ELF-1 (cell line): ENCODE results near the gene GPRIN1.

Source experiments
- DNase-seq: peaks from one replicate; pipeline ENCODE4 v3.0.0-alpha.2; 2016; ENCODE audit warnings: low read depth, low spot score

Gene GPRIN1

DNA sequence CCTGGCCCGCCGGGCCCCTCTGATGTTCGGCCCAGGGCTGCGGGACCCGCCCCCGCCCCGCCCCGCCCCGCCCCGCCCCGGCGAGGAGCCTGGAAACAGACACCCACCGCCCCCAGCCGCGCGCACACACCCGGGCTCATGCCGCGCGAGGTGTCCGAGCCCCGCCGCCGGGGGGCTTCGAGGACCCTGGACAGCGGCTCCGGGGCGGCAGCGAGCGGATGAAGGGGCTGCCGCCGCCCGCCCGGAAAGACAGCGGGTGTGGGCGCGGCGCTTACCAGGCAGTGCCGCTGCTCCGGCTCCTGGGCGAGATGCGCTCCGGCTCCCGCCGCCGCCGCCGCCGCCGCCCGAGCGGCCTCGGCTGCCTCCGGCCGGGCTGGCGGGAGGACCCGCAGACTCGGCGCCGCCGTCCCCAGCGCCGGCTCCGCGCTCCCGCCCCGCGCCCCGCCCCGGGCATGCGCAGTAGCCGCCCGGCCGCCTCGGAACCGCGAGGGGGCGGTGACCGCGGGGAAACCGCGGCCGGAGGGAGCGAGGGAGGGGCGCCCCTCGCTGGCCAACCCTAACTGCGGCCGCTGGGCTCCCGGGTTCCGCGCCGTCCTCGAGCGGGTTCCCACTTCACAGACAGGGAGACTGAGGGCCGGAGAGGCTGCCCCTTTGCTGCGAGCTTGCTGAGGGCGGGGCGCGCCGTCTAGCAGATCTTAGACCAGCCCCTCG is at the start of gene GPRIN1:
Gene GPRIN1, minus strand, starts transcription at position 433 of the 711 bp plus-strand sequence. CDS start 10,322 bp downstream, outside the sequence.
- DNase-seq, result peak; percentile 83

GRCh38 chr5:176659512-176659839 is 49.5 kb upstream of the GPRIN1 start:
- no peak for DNase-seq

DNA sequence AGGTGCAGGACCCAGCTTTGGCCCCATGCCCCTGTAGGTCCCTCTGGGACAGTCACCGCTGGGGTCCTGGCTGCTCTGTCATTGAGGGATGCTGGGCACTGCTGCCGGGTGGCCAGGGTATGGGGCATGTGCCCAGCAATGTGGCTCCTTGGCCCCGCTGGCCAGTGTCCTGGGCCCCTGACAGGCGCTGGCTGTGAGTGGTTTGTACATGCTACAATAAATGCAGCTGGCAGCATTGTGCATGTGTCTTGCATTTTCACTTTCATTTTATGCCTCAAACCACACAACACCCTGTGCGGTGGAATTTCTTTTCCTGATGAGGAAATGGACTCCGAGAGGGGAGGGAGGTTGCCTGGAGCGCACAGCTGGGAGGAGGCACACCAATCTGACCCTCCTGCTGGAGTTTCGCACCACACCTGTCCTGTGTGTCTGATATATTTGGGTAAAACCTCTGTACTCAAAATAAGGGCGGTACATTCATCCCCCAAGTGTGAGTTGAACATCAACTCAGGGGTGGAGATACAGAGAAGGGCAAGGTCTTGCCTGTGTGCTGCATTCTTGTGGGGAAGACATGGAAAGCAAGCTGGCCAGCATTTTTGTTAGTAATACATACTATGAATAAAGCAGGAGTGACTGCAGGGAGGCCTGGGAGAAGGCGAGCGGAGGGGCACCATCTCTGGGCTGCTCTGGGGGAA is 49.0 kb upstream of the GPRIN1 start:
- no peak for DNase-seq

- peak; percentile 82 for DNase-seq
Observed at GRCh38 chr5:176658007-176658599, 48.1 kb upstream of the GPRIN1 start.

GRCh38 chr5:176656467-176656990 is 46.6 kb upstream of the GPRIN1 start:
- no peak for DNase-seq

GRCh38 chr5:176654856-176655255 is 44.9 kb upstream of the GPRIN1 start:
- DNase-seq, result no peak

- no peak for DNase-seq
Observed at GRCh38 chr5:176653401-176654385, 43.7 kb upstream of the GPRIN1 start.

DNA sequence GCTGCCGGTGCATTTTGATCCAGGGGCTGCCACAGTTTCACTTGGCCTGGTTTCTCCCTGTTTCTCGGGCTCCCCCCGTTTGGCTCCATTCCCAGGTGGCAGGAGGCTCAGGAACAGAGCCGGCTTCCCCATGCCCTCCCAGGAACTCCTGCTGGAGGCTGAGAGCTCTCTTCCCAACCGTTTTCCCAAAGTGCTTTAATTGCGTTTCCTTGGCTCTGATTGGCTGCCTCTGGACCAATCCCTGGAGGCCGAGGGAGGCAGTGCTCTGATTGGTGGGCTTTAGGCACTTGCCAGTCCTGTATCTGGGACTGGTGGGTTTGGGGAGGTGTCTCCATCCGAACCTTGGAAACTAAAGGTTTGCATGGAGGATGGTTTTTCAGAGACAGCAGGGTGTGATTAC is 42.2 kb upstream of the GPRIN1 start:
- peak; percentile 55 for DNase-seq

DNA sequence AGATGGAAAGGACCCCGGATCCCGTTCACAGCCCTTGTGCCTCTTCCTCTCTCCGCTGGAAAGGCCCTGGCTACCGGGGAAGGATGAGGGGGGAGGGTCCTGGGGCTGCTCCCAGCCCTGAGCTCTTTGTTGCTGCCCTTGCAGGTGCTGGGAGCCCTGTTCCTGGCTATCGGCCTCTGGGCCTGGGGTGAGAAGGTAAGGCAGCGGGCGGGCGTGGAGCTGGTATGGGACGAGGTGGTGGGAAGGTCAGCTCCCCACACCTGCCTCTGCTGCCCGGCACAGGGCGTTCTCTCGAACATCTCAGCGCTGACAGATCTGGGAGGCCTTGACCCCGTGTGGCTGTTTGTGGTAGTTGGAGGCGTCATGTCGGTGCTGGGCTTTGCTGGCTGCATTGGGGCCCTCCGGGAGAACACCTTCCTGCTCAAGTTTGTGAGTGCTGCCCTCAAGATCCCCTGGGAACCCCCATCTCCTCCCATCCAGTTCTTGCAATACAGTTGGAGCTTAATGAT is 41.6 kb upstream of the GPRIN1 start:
- DNase-seq, result no peak

DNA sequence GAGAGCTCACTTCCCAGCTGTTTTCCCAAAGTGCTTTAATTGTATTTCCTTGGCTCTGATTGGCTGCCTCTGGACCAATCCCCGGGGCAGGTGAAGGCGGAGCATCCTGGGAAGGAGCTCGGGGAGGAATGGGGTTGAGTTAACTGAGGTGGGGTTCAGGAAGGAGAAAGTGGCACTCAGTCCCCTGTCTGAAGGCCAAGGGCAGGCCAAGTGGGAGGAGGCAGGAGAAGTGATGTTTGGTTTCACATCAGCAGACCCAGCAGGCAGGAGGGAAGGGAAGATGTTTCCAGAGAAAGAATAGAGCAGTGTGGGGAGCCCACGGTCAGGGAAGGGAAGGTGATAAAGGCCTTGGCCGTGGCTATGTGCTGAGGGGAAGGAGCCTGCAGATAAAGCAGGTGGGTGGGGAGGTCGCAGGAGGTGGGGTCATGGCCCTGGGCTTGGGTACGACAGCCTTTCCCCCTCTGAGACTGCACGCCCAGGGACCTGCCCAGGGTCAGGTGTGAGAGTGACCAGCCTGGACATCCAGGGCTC is 40.5 kb upstream of the GPRIN1 start:
- DNase-seq, result no peak

DNA sequence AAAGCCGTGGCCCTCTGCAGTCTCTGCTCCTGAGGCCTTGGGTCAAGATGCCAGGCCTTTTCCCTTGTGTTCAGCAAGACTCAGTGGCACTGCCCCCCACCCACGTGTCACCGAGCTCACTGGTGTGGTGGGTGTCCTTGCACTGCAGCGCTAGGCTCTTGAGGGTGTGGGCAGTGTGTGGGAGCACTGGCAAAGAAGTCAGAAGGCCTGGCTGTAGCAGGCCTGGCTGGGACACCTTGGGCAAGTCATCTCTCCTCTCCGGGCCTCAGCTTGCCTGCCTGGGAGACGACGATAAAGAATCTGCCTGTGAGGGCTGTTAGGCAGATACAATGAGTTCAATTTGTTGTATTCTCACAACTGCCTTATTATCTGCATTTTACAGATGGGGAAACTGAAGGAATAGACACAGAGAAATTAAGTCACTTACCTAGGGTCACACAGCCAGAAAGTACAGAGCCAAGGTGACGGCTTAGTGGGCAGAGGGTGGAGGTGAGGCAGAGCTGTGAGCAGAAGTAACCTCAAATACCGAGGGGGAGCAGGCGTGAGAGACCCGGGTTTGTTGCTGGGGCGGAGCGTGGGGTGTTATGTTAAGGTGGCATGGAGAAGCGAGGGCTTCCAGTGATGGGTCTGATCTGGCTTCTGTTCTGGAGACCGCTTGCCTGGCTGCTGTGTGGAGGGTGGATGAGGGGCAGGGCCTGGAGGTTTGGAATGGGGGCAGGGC is 38.7 kb upstream of the GPRIN1 start:
- DNase-seq, result no peak

GRCh38 chr5:176647843-176648473 is 38.0 kb upstream of the GPRIN1 start:
- no peak for DNase-seq

GRCh38 chr5:176647030-176647842 is 37.3 kb upstream of the GPRIN1 start, which contains the start of gene TSPAN17:
Gene TSPAN17 (plus strand): TSS chr5:176647484. CDS start chr5:176647616, 132 bp downstream.
- peak; percentile 99 for DNase-seq

DNA sequence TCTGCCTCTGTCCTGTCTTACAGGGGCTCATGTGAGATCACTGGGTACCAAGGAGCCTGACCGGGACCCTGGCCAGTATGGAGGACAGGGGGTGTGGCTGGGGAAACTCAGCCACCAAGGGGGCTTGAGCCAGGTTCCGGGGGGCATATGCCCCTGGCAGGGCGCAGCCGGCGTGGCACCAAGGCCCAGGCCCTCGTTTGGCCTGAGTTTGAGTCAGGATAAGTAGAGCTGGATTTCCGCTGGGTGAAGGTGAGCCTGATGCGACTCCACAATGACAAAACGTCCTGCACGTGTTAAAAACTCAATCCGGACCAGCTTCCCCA is 36.7 kb upstream of the GPRIN1 start:
- no peak for DNase-seq

GRCh38 chr5:176646049-176646706 is 36.2 kb upstream of the GPRIN1 start:
- DNase-seq, result no peak

DNA sequence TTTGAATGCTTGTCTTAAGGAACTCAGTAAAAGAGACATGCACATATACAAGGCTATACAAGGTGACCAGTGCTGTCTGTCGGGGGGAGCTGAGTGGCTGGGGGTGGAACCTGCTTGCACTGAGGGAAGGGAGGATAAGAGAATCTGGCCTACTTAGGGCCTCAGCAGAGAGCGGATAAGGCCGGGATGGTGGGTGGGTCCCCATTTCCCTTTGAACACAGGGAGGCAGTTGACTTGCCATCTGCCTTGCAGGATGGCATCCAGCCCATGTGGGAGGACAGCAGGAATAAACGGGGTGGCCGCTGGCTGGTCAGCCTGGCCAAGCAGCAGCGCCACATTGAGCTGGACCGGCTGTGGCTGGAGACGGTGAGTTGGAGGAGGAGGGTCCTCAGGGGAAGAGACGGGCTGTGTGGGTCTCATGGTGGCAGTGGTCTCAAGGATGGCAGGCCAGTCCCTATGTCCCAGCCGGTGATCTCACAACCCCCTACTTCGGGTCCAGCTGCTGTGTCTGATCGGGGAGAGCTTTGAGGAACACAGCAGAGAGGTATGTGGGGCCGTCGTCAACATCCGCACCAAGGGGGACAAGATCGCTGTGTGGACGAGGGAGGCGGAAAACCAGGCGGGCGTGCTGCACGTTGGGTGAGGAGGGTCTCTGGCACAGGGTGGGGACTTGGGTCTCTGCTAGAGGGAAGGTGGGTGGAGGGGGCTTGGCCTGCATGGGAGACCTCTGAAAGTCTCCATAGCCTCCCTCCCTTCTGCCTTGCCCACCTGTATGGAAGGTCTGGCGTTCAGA is 35.1 kb upstream of the GPRIN1 start:
- no peak for DNase-seq

DNA sequence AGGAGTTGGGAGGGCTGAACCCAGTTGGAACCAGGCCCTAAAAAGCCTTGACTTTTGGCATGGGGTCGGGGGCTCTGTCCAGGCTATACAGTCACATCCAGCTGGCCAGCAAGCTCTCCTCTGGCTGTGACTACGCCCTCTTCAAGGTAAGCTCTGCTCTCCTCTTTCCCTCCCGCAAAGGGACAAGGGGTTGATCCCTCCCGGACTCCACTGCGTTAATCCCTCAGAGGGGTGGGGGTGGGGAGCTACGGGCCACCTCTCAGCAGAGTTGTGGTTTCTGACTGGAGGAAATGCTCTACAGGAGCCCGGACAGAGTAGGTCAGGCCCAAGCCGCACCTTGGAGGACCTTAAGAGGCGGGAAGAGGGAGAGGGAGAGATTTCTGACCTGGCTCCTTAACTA is 34.3 kb upstream of the GPRIN1 start:
- peak; percentile 32 for DNase-seq
